Activated CD8-positive, alpha-beta memory T cell treated with anti-CD3 and anti-CD28 coated beads, Interleukin-2, amount 50 U/mL, for 1 hour (primary cell): Measurements from ENCODE around the gene ABCB8.
"Not testable (repeated sequence)": the region's sequence is repeated elsewhere in the genome, so short reads cannot be mapped to it uniquely, and the experiment has no call there.

ENCODE experiments used
- DNase-seq: peaks from one replicate; pipeline ENCODE4 v3.0.0-alpha.2; 2020; ENCODE audit errors: extremely low read depth

The ABCB8 gene

DNA sequence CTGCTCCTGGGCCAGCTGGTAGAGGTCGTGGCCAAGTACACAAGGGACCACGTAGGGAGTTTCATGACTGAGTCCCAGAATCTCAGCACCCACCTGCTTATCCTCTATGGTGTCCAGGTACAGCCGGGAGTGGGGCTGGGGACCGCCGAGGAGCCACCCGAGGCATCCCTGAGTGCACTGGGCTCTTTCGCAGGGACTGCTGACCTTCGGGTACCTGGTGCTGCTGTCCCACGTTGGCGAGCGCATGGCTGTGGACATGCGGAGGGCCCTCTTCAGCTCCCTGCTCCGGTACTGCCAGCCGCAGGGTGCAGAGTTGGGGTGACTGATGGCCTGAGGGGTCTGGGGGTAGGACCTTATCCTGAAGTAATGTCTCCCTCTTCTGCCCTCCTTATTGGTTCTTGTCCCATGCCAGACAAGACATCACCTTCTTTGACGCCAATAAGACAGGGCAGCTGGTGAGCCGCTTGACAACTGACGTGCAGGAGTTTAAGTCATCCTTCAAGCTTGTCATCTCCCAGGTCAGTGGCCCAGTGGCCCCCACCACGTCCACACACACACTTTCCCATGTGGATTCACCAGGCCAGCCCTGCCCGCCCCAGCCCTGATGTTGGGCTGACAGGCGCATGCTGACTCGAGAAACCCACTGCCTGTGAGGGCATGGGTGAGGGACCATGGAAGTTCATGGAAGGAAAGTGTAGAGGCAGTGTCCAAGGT, 6.2 kb downstream of the ABCB8 start:
- no peak for DNase-seq

DNA sequence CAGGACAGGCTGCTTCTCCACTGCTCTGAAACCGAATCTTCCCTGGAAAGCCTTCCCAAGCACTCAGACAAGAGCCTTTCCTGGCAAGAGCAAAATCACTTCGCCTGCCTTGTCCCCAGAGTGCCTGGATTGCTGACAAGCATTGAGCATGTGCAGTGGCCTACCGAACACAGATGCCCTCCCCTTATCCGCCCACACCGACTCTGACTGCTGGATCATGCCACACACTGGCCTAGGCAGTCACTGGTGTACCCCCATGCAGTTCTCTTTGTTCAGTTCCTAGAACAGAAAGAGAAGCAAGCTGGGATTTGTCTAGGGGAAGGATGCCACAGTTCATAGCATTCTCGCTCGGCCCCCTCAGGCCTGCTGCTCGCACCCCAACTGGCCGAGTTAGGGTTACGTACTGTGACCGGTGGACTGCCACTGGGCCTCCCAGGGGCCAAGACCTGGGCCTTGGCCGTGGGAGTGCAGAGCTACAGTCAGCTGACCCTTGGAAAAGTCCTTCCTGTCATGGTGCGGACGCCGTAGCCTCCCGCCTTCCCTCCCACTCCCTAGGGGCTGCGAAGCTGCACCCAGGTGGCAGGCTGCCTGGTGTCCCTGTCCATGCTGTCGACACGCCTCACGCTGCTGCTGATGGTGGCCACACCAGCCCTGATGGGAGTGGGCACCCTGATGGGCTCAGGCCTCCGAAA, 6.9 kb downstream of the ABCB8 start:
- DNase-seq: no peak

DNA sequence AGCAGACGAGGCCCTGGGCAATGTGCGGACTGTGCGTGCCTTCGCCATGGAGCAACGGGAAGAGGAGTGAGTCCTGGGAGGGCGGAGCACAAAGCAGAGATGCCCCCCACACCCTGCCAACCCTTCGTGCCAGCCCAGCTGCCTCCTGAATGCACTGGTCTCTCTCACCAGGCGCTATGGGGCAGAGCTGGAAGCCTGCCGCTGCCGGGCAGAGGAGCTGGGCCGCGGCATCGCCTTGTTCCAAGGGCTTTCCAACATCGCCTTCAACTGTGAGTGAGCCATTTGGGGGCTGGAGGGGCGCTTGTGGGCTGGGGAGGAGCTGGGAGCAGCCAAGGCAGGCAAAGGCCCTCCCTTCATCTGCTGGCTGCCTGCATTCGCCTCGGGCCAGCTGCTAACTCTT, 7.7 kb downstream of the ABCB8 start:
- DNase-seq: no peak

DNA sequence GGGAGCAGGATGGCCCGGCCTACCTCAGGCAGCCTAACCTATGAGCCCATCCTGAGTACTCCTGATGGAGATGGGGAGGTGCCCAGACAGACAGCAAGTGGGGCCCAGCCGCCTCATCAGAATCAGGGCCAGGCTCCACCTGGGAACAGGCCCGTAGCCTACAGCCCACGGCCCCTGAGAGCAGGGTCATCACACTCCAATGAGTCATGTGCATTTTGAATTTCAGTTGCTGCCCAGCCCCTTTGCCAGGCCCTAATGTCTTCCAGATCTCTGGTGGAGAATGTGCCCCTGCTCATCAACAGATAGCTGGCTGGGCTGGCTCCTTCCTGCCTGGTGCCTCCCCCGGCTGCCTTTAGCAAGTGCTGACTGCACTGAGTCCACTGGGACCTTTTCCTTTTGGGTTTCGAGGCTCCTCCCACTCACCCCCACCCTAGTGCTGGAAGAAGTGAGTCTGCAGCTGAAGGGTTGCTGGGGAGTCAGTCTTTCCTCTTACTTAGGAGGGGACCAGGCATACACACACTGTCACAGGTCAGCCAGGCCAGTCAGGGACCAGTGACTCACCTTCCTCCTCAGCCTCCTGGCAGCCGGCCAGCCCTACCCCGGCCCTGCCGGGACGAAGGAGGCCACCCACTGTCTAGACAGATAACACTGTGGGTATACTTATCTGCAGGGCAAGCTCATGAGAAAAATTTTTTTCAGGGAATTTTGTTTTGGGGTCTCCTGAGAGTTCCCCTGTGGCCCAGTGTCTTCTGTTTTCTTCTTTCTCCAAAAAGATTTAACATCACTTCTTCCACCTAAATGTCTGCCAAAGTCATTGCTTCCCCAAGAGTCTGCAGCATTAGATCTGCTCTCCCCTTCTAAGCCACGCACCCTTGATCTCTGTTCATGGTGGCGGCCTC, 10.9 kb downstream of the ABCB8 start:
- no peak for DNase-seq

GRCh38 chr7:151039850-151040548, 11.7 kb downstream of the ABCB8 start:
- DNase-seq: no peak

- DNase-seq: no peak
Observed at GRCh38 chr7:151040616-151041375, 12.5 kb downstream of the ABCB8 start.

DNA sequence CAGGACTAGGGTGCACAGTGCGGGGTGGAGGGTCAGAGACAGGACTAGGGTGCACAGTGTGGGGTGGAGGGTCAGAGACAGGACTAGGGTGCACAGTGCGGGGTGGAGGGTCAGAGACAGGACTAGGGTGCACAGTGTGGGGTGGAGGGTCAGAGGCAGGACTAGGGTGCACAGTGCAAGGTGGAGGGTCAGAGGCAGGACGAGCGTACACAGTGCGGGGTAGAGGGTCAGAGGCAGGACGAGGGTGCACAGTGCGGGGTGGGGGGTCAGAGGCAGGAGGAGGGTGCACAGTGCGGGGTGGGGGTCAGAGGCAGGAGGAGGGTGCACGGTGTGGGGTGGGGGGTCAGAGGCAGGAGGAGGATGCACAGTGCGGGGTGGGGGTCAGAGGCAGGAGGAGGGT, 15.2 kb downstream of the ABCB8 start:
- DNase-seq: not testable (repeated sequence)

GRCh38 chr7:151043959-151044358, 15.7 kb downstream of the ABCB8 start:
- no peak for DNase-seq

GRCh38 chr7:151045262-151045661, 17.0 kb downstream of the ABCB8 start:
- DNase-seq: no peak

DNA sequence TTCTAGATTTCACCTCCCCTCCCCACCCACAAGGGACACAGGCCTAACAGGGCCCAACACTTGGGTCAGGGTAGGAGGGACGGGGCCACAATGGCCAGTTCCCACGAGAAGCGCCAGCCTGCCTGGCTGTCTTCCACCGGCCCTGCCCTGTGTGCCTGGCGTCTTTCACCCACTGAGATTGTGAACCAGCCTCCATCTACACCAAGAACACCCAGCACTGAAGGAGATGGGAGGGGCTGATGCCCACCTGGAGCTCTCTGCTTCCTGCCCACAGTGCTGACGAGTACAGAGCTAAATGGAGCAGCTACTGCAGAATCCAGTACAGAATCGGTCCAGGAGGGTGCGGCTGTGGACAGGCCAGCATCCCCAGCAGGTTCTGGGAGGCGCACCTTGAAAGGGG, 17.7 kb downstream of the ABCB8 start:
- DNase-seq: no peak

DNA sequence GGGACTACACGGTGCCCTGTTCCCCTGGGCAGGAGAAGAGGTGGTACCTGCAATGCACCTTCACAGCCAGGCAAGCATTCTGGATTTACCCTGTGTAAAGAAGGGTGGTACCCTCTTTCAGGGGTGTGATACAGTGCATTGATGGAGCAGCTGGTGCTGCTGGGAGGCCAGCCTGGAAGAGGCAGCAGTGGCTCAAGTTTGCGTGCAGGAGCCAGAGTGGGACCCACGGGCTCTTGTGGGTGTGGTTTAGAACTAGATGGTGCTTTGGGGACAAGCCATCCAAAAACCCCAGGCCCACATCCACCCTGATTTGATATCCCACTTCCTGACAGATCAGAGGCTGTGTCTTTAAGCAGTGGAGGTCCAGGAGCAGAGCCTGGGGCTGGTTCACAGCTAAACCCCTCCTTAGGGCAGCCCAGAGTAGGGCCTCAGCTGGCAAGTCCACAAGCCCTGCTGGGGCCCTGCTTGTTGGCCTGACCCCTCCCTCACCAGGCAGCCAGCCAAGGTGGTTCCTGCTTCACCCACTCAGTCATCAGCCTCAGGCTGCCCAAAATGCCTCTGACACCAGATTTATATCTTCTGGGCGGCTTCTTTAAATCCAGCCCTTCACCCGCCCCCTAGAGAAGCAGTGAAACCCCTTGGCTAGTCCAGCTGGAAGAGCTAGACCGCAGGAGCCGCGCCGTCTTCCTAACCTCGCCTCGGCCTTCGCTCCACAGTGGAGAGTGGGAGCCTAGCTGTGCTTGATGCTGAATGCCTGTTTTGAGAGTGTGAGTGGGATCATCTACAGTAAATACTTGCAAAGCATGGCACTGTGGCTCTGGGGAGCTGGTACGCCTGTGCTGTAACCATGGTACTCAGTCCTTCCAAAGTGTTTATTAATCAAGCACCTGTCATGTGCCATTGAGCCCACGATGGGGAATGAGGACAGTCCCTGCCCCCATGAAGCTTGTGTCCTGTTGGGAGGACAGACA, 18.6 kb downstream of the ABCB8 start:
- no peak for DNase-seq

DNA sequence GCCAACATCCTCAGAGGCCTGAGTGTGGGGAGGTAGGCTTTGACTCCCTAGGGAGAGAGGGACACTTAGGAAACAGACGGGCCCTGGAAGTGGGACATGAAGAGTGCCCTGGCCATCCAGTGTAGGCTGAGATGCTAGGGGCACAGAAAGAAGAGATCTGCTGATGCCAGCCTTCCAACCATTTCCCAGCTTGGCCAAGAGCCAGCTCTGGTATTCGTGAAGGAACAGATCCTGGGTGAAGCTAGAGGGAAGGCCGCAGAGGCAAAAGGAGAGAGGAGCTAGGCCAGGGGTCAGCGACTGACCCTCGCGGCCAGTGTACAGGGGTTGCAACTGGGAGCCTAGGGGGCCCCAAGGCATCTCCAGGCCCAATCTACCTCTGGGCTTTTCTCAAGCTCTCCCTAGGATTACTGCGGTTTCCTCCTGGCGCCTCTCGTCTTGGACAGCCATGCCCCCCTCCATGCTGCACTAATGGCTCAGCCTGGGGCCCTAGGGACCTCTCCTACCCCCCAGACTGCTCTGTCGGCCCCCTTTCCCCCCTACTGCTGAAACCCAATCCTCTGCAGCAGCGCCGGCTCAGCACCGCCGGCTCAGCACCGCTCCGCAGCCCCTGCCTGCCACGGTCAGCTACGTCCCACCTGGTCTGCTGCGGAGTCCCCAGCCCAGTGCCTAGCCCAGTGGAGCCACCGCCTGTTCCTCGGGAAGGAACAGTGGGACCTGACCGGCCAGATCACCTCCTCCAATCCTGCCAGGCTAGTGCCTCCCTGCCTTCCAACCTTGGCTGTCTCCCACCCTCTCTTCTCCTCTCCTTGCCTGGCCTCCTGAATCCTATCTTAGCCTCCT, 19.9 kb downstream of the ABCB8 start, which contains the start of gene ASIC3:
Gene ASIC3 (plus strand): TSS at position 556 of the 840 bp plus-strand sequence. CDS start 355 bp downstream, outside the sequence.
- no peak for DNase-seq

DNA sequence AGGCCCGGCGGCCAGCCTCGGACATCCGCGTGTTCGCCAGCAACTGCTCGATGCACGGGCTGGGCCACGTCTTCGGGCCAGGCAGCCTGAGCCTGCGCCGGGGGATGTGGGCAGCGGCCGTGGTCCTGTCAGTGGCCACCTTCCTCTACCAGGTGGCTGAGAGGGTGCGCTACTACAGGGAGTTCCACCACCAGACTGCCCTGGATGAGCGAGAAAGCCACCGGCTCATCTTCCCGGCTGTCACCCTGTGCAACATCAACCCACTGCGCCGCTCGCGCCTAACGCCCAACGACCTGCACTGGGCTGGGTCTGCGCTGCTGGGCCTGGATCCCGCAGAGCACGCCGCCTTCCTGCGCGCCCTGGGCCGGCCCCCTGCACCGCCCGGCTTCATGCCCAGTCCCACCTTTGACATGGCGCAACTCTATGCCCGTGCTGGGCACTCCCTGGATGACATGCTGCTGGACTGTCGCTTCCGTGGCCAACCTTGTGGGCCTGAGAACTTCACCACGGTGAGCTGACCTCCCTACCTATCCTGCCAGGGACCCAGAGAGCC, 20.7 kb downstream of the ABCB8 start:
- no peak for DNase-seq

GRCh38 chr7:151051108-151051507, 22.9 kb downstream of the ABCB8 start:
- no peak for DNase-seq

GRCh38 chr7:151053096-151053495, 24.8 kb downstream of the ABCB8 start:
- DNase-seq: no peak

GRCh38 chr7:151053751-151054150, 25.5 kb downstream of the ABCB8 start:
- no peak for DNase-seq

DNA sequence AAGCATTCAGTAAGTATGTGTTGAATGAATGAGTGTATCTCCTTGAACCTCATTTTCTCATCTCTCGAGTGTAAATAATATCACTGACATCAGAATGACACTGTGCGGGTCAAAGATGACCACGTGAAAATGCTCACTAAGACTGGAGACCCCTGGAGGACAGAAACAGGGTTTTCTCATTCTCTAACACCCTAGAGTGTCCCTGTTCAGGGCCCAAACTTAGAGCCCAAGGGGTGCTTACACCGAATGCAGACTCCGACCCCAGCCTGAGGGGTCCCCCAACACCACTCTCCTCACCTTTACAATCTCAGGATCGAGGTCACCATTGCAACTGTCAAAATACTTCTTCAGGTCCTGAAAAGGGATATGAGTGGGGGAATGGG, 28.0 kb downstream of the ABCB8 start:
- DNase-seq: no peak

- DNase-seq: no peak
Observed at GRCh38 chr7:151056666-151057505, 28.6 kb downstream of the ABCB8 start.
